RWPE2 (cell line): ENCODE measurements around the gene POU2AF1.

Source experiments
- ATAC-seq: fragments of 200-7000 bp; cut with Tn5 transposase; 3 replicates; pipeline ENCODE4 v1.9.1; 2021; ENCODE audit warnings: low read depth
- DNase-seq: peaks from one replicate; pipeline ENCODE4 v3.0.0-alpha.2; 2020; ENCODE audit warnings: low spot score
- H3K27ac ChIP-seq: fragments of 450-650 bp; 2 replicates; pipeline ENCODE4 v1.5.1; 2017; ENCODE audit warnings: mild to moderate bottlenecking; ENCODE audit not compliant: poor library complexity, severe bottlenecking
- H3K27me3 ChIP-seq: fragments of 250-450 bp; sonication (Bioruptor Pico); 2 replicates; pipeline ENCODE4 v1.5.1; 2021; ENCODE audit warnings: mild to moderate bottlenecking, moderate library complexity; ENCODE audit not compliant: insufficient read depth, poor library complexity, severe bottlenecking
- H3K36me3 ChIP-seq: fragments of 250-450 bp; sonication (Bioruptor Pico); 2 replicates; pipeline ENCODE4 v1.5.1; 2020; ENCODE audit warnings: low read depth, mild to moderate bottlenecking, moderate library complexity
- H3K4me1 ChIP-seq: fragments of 250-450 bp; sonication (Bioruptor Pico); 2 replicates; pipeline ENCODE4 v1.5.1; 2021; ENCODE audit warnings: mild to moderate bottlenecking, moderate library complexity; ENCODE audit not compliant: insufficient read depth, poor library complexity, severe bottlenecking
- H3K4me3 ChIP-seq: fragments of 250-450 bp; sonication (Bioruptor Pico); 2 replicates; pipeline ENCODE4 v1.5.1; 2021; ENCODE audit warnings: mild to moderate bottlenecking, moderate library complexity; ENCODE audit not compliant: severe bottlenecking
- H3K9me3 ChIP-seq: fragments of 250-450 bp; sonication (Bioruptor Pico); 2 replicates; pipeline ENCODE4 v1.5.1; 2021; ENCODE audit warnings: mild to moderate bottlenecking, moderate library complexity; ENCODE audit not compliant: severe bottlenecking
- TF ChIP-seq, protein P1 (sequence below): fragments of 450-650 bp; IDR thresholded peaks from one replicate; pipeline ENCODE4 v1.5.1; 2017; ENCODE audit warnings: mild to moderate bottlenecking, moderate library complexity; ENCODE audit not compliant: poor library complexity, severe bottlenecking

Gene POU2AF1

DNA sequence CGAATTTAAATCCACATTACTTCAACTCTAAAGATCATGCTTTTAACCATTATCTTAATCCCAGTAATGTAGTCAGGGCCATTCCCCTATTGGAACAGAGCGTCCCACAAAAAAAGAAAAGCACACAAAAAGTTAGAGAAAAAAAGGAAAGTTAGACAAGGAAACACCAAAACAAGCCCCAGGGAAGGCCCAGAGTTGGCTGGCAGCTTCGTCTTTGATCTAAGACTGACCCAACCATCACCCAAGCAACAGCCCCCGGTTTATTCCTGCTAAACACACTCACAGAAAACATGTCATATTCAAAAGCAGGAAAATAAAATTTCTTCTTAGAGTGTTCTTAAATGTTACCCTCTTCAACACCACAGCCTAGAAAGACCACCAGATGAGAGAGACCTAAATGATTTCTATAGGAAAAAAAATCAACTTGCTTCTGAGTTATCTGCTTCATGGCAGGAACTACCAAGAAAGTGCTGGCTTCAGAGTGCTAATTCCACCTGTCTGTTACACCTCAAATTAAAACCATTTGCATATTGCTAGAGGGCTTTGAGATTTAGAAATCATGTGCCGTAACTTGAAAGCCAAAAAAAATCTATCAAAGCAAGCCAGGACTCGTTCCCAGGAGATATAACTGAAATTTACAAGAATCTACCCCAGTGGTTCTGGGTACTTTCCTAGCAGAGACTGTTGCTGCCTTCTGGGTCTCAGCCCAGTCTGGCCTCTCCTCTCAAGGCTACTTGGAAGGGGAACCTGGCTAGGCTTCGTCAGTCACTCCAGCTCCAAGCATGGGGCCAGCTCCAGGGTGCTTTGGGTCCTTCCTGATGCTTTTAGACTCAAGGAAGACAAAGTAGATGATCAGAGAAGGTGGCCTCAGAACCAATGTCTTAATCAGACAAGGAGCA lies 49.5 kb downstream of the POU2AF1 start:
- TF ChIP-seq, protein P1, sequence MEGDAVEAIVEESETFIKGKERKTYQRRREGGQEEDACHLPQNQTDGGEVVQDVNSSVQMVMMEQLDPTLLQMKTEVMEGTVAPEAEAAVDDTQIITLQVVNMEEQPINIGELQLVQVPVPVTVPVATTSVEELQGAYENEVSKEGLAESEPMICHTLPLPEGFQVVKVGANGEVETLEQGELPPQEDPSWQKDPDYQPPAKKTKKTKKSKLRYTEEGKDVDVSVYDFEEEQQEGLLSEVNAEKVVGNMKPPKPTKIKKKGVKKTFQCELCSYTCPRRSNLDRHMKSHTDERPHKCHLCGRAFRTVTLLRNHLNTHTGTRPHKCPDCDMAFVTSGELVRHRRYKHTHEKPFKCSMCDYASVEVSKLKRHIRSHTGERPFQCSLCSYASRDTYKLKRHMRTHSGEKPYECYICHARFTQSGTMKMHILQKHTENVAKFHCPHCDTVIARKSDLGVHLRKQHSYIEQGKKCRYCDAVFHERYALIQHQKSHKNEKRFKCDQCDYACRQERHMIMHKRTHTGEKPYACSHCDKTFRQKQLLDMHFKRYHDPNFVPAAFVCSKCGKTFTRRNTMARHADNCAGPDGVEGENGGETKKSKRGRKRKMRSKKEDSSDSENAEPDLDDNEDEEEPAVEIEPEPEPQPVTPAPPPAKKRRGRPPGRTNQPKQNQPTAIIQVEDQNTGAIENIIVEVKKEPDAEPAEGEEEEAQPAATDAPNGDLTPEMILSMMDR: no peak
- no peaks in the 10 kb centered on the region for H3K36me3 ChIP-seq
- H3K9me3 ChIP-seq: no peaks in the 10 kb centered on the region
- no peaks in the 10 kb centered on the region for H3K27me3 ChIP-seq
- DNase-seq (no peak), ATAC-seq (no peak)
- no peak overlapping the region for H3K4me3 ChIP-seq
- no peak overlapping the region for H3K27ac ChIP-seq
- no peaks in the 10 kb centered on the region for H3K4me1 ChIP-seq

- Histone ChIP-seq H3K4me1 (no peaks in the 10 kb centered on the region), H3K36me3 (no peaks in the 10 kb centered on the region), H3K4me3 (no peak overlapping the region), H3K27me3 (no peaks in the 10 kb centered on the region), H3K27ac (no peak overlapping the region), H3K9me3 (no peaks in the 10 kb centered on the region)
- DNase-seq (no peak), ATAC-seq (no peak)
- TF ChIP-seq, protein P1: no peak
These were observed 51.0 kb downstream of the POU2AF1 start for GRCh38 chr11:111327908-111328624.

DNA sequence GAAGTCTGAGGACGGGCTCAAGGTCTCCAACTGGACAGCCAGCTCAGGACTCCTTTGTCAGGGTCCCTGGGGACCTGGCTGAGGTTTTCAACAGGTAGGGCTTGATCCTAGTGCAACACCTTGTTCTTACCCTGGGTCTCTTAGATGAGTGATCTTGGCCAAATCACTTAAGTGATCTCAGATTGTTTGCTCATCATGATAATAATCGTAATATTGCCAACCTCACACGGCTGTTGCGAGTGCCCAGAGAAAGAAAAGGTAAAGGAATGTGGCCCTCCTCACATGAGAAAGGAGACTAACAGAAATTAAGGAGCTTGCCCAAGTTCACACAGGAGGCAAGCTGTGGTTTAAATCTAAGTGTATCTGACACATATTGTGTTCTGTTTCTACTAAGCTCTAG lies 52.3 kb downstream of the POU2AF1 start:
- TF ChIP-seq, protein P1: no peak
- Histone ChIP-seq H3K4me3 (no peak overlapping the region), H3K9me3 (no peaks in the 10 kb centered on the region), H3K36me3 (no peaks in the 10 kb centered on the region), H3K27me3 (no peaks in the 10 kb centered on the region), H3K27ac (no peak overlapping the region), H3K4me1 (no peaks in the 10 kb centered on the region)
- no peak for ATAC-seq
- no peak for DNase-seq

GRCh38 chr11:111325259-111325658 lies 53.8 kb downstream of the POU2AF1 start:
- Histone ChIP-seq H3K4me3 (no peak overlapping the region), H3K4me1 (no peaks in the 10 kb centered on the region), H3K27ac (no peak overlapping the region), H3K36me3 (no peaks in the 10 kb centered on the region), H3K27me3 (no peaks in the 10 kb centered on the region), H3K9me3 (no peaks in the 10 kb centered on the region)
- DNase-seq (no peak), ATAC-seq (no peak)
- TF ChIP-seq, protein P1: no peak
